Nephron (organoid): Measurements from ENCODE around the gene CCSER1.

Source experiments
- H3K27ac Mint-ChIP-seq, 3 experiments: 2 replicates each; pipeline ENCODE4 v1.8.0; 2020; ENCODE audit warnings: mixed read lengths in 3 of 3, mild to moderate bottlenecking in 2 of 3, moderate library complexity in 1 of 3
- H3K27me3 Mint-ChIP-seq: 2 replicates; pipeline ENCODE4 v1.8.0; 2021; ENCODE audit warnings: low read depth, mild to moderate bottlenecking, moderate library complexity, mixed read lengths
- H3K36me3 Mint-ChIP-seq: 2 replicates; pipeline ENCODE4 v1.8.0; 2020; ENCODE audit warnings: low read depth, mixed read lengths
- H3K4me1 Mint-ChIP-seq: 2 replicates; pipeline ENCODE4 v1.8.0; 2020; ENCODE audit warnings: mixed read lengths
- H3K4me3 Mint-ChIP-seq, 3 experiments: 2 replicates each; pipeline ENCODE4 v1.8.0; 2020; ENCODE audit warnings: mild to moderate bottlenecking in 3 of 3, mixed read lengths in 3 of 3, moderate library complexity in 2 of 3
- H3K9me3 Mint-ChIP-seq: 2 replicates; pipeline ENCODE4 v1.8.0; 2020; ENCODE audit warnings: mixed read lengths
- CTCF ChIP-seq, 3 experiments: fragments of 200-600 bp; sonication (generic); IDR thresholded peaks; one replicate each; pipeline ENCODE4 v1.5.0; 2021; ENCODE audit warnings: antibody characterized with exemption in 3 of 3; ENCODE audit not compliant: unreplicated experiment in 3 of 3

CCSER1 gene

GRCh38 chr4:91025241-91026148, 898.3 kb downstream of the CCSER1 start:
- Mint-ChIP-seq H3K9me3 (no peaks in the 10 kb centered on the region), H3K4me3 (no peak overlapping the region), H3K27ac (no peak overlapping the region), H3K27me3 (no peaks in the 10 kb centered on the region), H3K4me1 (no peaks in the 10 kb centered on the region), H3K36me3 (no peaks in the 10 kb centered on the region)
- TF ChIP-seq CTCF (IDR thresholded peaks at IDR 0.05; ENCODE audit: unreplicated experiment in 3 of 3) = no peak

GRCh38 chr4:91028228-91028627, 901.0 kb downstream of the CCSER1 start:
- no peak for TF ChIP-seq CTCF (IDR thresholded peaks at IDR 0.05; ENCODE audit: unreplicated experiment in 3 of 3)
- Mint-ChIP-seq H3K27ac (no peak overlapping the region), H3K36me3 (no peaks in the 10 kb centered on the region), H3K4me1 (no peaks in the 10 kb centered on the region), H3K9me3 (no peaks in the 10 kb centered on the region), H3K27me3 (no peaks in the 10 kb centered on the region), H3K4me3 (no peak overlapping the region)

GRCh38 chr4:91031761-91032160, 904.6 kb downstream of the CCSER1 start:
- Mint-ChIP-seq H3K9me3 (no peaks in the 10 kb centered on the region), H3K4me1 (no peaks in the 10 kb centered on the region)

GRCh38 chr4:91032725-91033445, 905.7 kb downstream of the CCSER1 start:
- no peaks in the 10 kb centered on the region for H3K4me1 Mint-ChIP-seq
- no peak overlapping the region for H3K4me3 Mint-ChIP-seq
- no peaks in the 10 kb centered on the region for H3K9me3 Mint-ChIP-seq
- H3K36me3 Mint-ChIP-seq = no peaks in the 10 kb centered on the region
- TF ChIP-seq CTCF (IDR thresholded peaks at IDR 0.05; ENCODE audit: unreplicated experiment in 3 of 3) = no peak
- H3K27ac Mint-ChIP-seq = no peak overlapping the region
- no peaks in the 10 kb centered on the region for H3K27me3 Mint-ChIP-seq

More at GRCh38 chr4:91031761-91032160, 904.6 kb downstream of the CCSER1 start:
- Mint-ChIP-seq H3K4me3 (no peak overlapping the region), H3K27ac (no peak overlapping the region), H3K27me3 (no peaks in the 10 kb centered on the region), H3K36me3 (no peaks in the 10 kb centered on the region)
- TF ChIP-seq CTCF (IDR thresholded peaks at IDR 0.05; ENCODE audit: unreplicated experiment in 3 of 3) = no peak

GRCh38 chr4:91035276-91035675, 908.1 kb downstream of the CCSER1 start:
- H3K4me1 Mint-ChIP-seq = no peaks in the 10 kb centered on the region
- no peak overlapping the region for H3K27ac Mint-ChIP-seq
- H3K4me3 Mint-ChIP-seq = no peak overlapping the region
- no peaks in the 10 kb centered on the region for H3K9me3 Mint-ChIP-seq
- no peaks in the 10 kb centered on the region for H3K36me3 Mint-ChIP-seq
- no peaks in the 10 kb centered on the region for H3K27me3 Mint-ChIP-seq
- TF ChIP-seq CTCF (IDR thresholded peaks at IDR 0.05; ENCODE audit: unreplicated experiment in 3 of 3) = no peak
